ENCODE results near the gene CNDP1. TPM values are rescaled to one million over a fixed set of nuclear protein-coding genes. Genes with fewer than 3 reads are reported as not detected.

Gene CNDP1
- total RNA-seq, 6 experiments from 2014 or later: not detected

- peaks cover 1% of the 10 kb centered on the region; the same call in 1 of the 2 replicates for H3K27me3 Mint-ChIP-seq (ENCODE audit: insufficient read depth)
- no peak overlapping the region for H3K4me3 Mint-ChIP-seq
- 0 out of 2 replicates have a peak, but pooled peaks cover 4% of the 10 kb centered on the region for H3K36me3 Mint-ChIP-seq (ENCODE audit: low read depth)
- no peak for DNase-seq
- H3K4me1 Mint-ChIP-seq (ENCODE audit: low read depth): peaks cover 36% of the 10 kb centered on the region
- no peak overlapping the region for H3K27ac Mint-ChIP-seq
- H3K9me3 Mint-ChIP-seq: no peaks in the 10 kb centered on the region
- TF ChIP-seq CTCF (IDR thresholded peaks at IDR 0.05): no peak
Observed at GRCh38 chr18:74608681-74609080, 74.4 kb downstream of the CNDP1 start.

GRCh38 chr18:74609535-74609934 is 75.2 kb downstream of the CNDP1 start:
- Mint-ChIP-seq H3K27me3 (ENCODE audit: insufficient read depth) (peaks cover 1% of the 10 kb centered on the region; the same call in 1 of the 2 replicates), H3K9me3 (no peaks in the 10 kb centered on the region), H3K4me3 (no peak overlapping the region), H3K36me3 (ENCODE audit: low read depth) (peaks cover 9% of the 10 kb centered on the region; the same call in 1 of the 2 replicates), H3K27ac (0 out of 2 replicates have a peak overlapping the region, but pooled peaks have one; percentile 19), H3K4me1 (ENCODE audit: low read depth) (peaks cover 28% of the 10 kb centered on the region)
- DNase-seq: peak; percentile 77
- TF ChIP-seq CTCF (IDR thresholded peaks at IDR 0.05): no peak

GRCh38 chr18:74610051-74610615 is 75.8 kb downstream of the CNDP1 start:
- peaks cover 1% of the 10 kb centered on the region; the same call in 1 of the 2 replicates for H3K27me3 Mint-ChIP-seq (ENCODE audit: insufficient read depth)
- no peak for DNase-seq
- no peak overlapping the region for H3K27ac Mint-ChIP-seq
- H3K9me3 Mint-ChIP-seq: no peaks in the 10 kb centered on the region
- H3K4me3 Mint-ChIP-seq: no peak overlapping the region
- peaks cover 22% of the 10 kb centered on the region for H3K4me1 Mint-ChIP-seq (ENCODE audit: low read depth)
- no peak for TF ChIP-seq CTCF (IDR thresholded peaks at IDR 0.05)
- peaks cover 14% of the 10 kb centered on the region; the same call in 1 of the 2 replicates for H3K36me3 Mint-ChIP-seq (ENCODE audit: low read depth)

GRCh38 chr18:74610860-74611259 is 76.6 kb downstream of the CNDP1 start:
- no peak for TF ChIP-seq CTCF (IDR thresholded peaks at IDR 0.05)
- Mint-ChIP-seq H3K4me3 (no peak overlapping the region), H3K4me1 (ENCODE audit: low read depth) (peaks cover 20% of the 10 kb centered on the region), H3K27me3 (ENCODE audit: insufficient read depth) (peaks cover 1% of the 10 kb centered on the region; the same call in 1 of the 2 replicates), H3K36me3 (ENCODE audit: low read depth) (peaks cover 14% of the 10 kb centered on the region; the same call in 1 of the 2 replicates), H3K27ac (no peak overlapping the region), H3K9me3 (no peaks in the 10 kb centered on the region)
- no peak for DNase-seq

GRCh38 chr18:74611765-74612164 is 77.5 kb downstream of the CNDP1 start:
- Mint-ChIP-seq H3K4me1 (ENCODE audit: low read depth) (peaks cover 20% of the 10 kb centered on the region), H3K27me3 (ENCODE audit: insufficient read depth) (peaks cover 1% of the 10 kb centered on the region; the same call in 1 of the 2 replicates), H3K9me3 (no peaks in the 10 kb centered on the region), H3K27ac (no peak overlapping the region), H3K36me3 (ENCODE audit: low read depth) (peaks cover 14% of the 10 kb centered on the region; the same call in 1 of the 2 replicates), H3K4me3 (no peak overlapping the region)
- TF ChIP-seq CTCF (IDR thresholded peaks at IDR 0.05): no peak
- DNase-seq: no peak

All from HFFc6 (cell line).